K562 (cell line): ENCODE results near the gene AURKB. TPM values are rescaled to one million over a fixed set of nuclear protein-coding genes. Genes with fewer than 3 reads are reported as not detected.

Source experiments
- ATF2 ChIP-seq: sonication (generic); formaldehyde crosslinking; IDR thresholded peaks from 2 replicates; pipeline ENCODE4 v1.8.1; 2022; ENCODE audit warnings: missing genetic modification reagents
- BCL6 ChIP-seq: fragments of 250-450 bp; sonication (Bioruptor Pico); IDR thresholded peaks from 2 replicates; pipeline ENCODE4 v1.4.0; 2020
- BRD4 ChIP-seq: fragments of 200-600 bp; sonication (generic); IDR thresholded peaks from 2 replicates; pipeline ENCODE4 v1.6.1; 2017; ENCODE audit warnings: inconsistent platforms
- CHCHD3 ChIP-seq: fragments of 250-450 bp; sonication (Bioruptor Pico); IDR thresholded peaks from 2 replicates; pipeline ENCODE4 v2.1.2; 2022; ENCODE audit warnings: mild to moderate bottlenecking
- L3MBTL2 ChIP-seq: fragments of 450-650 bp; IDR thresholded peaks from 2 replicates; pipeline ENCODE4 v1.6.1; 2016; ENCODE audit warnings: mild to moderate bottlenecking, moderate library complexity
- MBD2 ChIP-seq: sonication (generic); IDR thresholded peaks from 2 replicates; pipeline ENCODE4 v1.6.1; 2016; ENCODE audit warnings: low read depth, borderline replicate concordance
- PCBP2 ChIP-seq: fragments of 200-400 bp; formaldehyde crosslinking; IDR thresholded peaks from 2 replicates; pipeline ENCODE4 v1.6.1; 2018; ENCODE audit warnings: low read length, low read depth, mild to moderate bottlenecking, moderate library complexity; ENCODE audit not compliant: poor library complexity, severe bottlenecking
- PML ChIP-seq: IDR thresholded peaks from 2 replicates; pipeline ENCODE4 v1.6.1; 2012; ENCODE audit warnings: low read length, inconsistent platforms
- SREBF2 ChIP-seq: sonication (generic); formaldehyde crosslinking; IDR thresholded peaks from 2 replicates; pipeline ENCODE4 v1.4.0; 2020; ENCODE audit warnings: mild to moderate bottlenecking, missing genetic modification reagents
- TEAD1 ChIP-seq, 2 experiments: fragments of 450-650 bp in 1 of 2; sonication (generic) in 1 of 2; formaldehyde crosslinking; IDR thresholded peaks; 2 replicates each; pipeline versions ENCODE4 v1.4.0 to v1.8.0; 2020 to 2022; ENCODE audit warnings: mild to moderate bottlenecking in 2 of 2, missing genetic modification reagents in 1 of 2
- ZNF263 ChIP-seq: sonication (generic); formaldehyde crosslinking; IDR thresholded peaks from 2 replicates; pipeline ENCODE4 v1.8.0; 2022; ENCODE audit warnings: mild to moderate bottlenecking, missing genetic modification reagents, borderline replicate concordance
- ZNF511 ChIP-seq: sonication (generic); formaldehyde crosslinking; IDR thresholded peaks from 2 replicates; pipeline ENCODE4 v1.8.0; 2022; ENCODE audit warnings: mild to moderate bottlenecking, missing genetic modification reagents
- ZNF584 ChIP-seq: fragments of 200-800 bp; sonication (Bioruptor generic); IDR thresholded peaks from 2 replicates; pipeline ENCODE4 v1.6.1; 2016; ENCODE audit warnings: low read depth, mild to moderate bottlenecking, missing genetic modification characterization, missing compliant biosample characterization
- polyA plus RNA-seq, 8 experiments: library from polyadenylated mRNA; depleted of rRNA in 4 of 8; stranded (reverse) in 5 of 8; unstranded in 3 of 8; fragments of >200 nt; fragmentation: Nextera tagmentation in 2 of 8; fragmentation: Illumina TruSeq in 1 of 8; extraction: Ambion mirVana in 2 of 8; extraction: Trizol in 1 of 8; gene quantifications; 2 replicates each; pipeline versions ENCODE4 v1.2.1 to v1.2.3, GENCODE V29; 2011 to 2014; ENCODE audit warnings: inconsistent platforms in 1 of 8, missing spikeins in 1 of 8
- total RNA-seq, 7 experiments: library from RNA; depleted of rRNA in 6 of 7; stranded (reverse); fragments of >200 nt in 6 of 7; fragmentation: Illumina TruSeq in 2 of 7; extraction: Trizol in 2 of 7; gene quantifications; 2 replicates each; pipeline versions ENCODE4 v1.2.1 to v1.2.3, GENCODE V29; 2011 to 2021; ENCODE audit warnings: low replicate concordance in 1 of 7
- TF ChIP-seq, protein P1 (sequence below): fragments of 450-650 bp; formaldehyde crosslinking; IDR thresholded peaks from 2 replicates; pipeline ENCODE4 v1.4.0; 2020; ENCODE audit warnings: mild to moderate bottlenecking, mixed read lengths
- TF ChIP-seq, protein P2 (sequence below): fragments of 450-650 bp; formaldehyde crosslinking; IDR thresholded peaks from 2 replicates; pipeline ENCODE4 v1.4.0; 2020; ENCODE audit warnings: mild to moderate bottlenecking

AURKB gene
- total and polyA plus RNA-seq, 9 of the 15 experiments (the other 6 are each of a cell fraction or from before 2014, with no cell fraction given) = 27.2 to 114 (median 74.8) TPM

DNA sequence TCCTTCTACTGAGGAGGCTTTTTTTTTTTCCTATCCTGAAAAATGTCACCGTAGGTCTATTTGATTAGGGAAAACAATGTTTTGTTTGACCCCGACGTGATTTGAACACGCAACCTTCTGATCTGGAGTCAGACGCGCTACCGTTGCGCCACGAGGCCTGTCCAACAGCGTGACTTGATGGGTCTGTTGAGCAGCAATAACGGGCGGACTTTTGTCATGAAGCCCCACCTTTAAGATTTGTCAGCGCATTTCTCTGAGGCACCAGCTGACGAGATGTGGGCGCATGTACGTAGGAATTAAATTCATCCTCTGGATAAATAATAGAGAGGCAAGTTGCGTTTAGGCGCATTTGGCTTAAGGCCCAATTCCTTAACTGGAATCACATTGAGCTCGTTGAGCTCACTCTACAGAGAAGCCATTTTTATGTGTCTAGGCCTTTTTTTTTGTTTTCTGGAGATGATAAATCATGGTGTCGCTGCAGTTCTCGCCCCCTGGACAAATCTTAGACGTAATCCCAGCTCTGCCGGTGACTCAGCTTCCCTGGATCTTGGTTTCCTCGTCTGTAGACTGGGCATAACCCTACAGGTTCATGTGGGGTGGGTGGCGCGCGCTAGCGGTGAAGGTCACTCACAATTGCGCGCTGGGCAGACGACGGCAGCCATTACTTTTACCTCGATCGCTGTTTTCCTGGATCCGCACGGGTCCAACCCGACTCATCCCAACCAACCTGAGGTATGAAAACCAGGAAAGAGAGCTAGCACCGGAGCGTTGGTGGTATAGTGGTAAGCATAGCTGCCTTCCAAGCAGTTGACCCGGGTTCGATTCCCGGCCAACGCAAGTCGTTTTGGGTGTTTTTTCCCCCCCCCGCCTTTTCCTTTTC lies 10.6 kb upstream of the AURKB start (continued):
- TF ChIP-seq, protein P1, sequence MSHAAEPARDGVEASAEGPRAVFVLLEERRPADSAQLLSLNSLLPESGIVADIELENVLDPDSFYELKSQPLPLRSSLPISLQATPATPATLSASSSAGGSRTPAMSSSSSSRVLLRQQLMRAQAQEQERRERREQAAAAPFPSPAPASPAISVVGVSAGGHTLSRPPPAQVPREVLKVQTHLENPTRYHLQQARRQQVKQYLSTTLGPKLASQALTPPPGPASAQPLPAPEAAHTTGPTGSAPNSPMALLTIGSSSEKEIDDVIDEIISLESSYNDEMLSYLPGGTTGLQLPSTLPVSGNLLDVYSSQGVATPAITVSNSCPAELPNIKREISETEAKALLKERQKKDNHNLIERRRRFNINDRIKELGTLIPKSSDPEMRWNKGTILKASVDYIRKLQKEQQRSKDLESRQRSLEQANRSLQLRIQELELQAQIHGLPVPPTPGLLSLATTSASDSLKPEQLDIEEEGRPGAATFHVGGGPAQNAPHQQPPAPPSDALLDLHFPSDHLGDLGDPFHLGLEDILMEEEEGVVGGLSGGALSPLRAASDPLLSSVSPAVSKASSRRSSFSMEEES (CRISPR knock-in tag) = no peak
- TF ChIP-seq ATF2 = no peak
- TF ChIP-seq ZNF263 (CRISPR knock-in tag) = peak; percentile 35
- TF ChIP-seq, protein P2, sequence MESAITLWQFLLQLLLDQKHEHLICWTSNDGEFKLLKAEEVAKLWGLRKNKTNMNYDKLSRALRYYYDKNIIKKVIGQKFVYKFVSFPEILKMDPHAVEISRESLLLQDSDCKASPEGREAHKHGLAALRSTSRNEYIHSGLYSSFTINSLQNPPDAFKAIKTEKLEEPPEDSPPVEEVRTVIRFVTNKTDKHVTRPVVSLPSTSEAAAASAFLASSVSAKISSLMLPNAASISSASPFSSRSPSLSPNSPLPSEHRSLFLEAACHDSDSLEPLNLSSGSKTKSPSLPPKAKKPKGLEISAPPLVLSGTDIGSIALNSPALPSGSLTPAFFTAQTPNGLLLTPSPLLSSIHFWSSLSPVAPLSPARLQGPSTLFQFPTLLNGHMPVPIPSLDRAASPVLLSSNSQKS = no peak
- no peak for TF ChIP-seq CHCHD3 (CRISPR knock-in tag)
- TF ChIP-seq BCL6 (CRISPR knock-in tag) = no peak
- peak; percentile 55; the same call in 1 of the 2 replicates for TF ChIP-seq ZNF511 (CRISPR knock-in tag)
- no peak; a peak in 1 of 4 replicates for TF ChIP-seq TEAD1 (CRISPR knock-in tag; IDR thresholded peaks at IDR 0.05)
- no peak for TF ChIP-seq SREBF2
- TF ChIP-seq L3MBTL2 = peak; percentile 41; the same call in 1 of the 2 replicates
- peak; percentile 25; the same call in 1 of the 2 replicates for TF ChIP-seq BRD4
- no peak for TF ChIP-seq MBD2
- 0 out of 2 replicates have a peak, but pooled peaks have one; percentile 16 for TF ChIP-seq PML
- TF ChIP-seq PCBP2 = no peak
- TF ChIP-seq ZNF584 (CRISPR knock-in tag) = no peak
